Keratinocyte (primary cell): Measurements from ENCODE around the gene RASAL2. TPM values are rescaled to one million over a fixed set of nuclear protein-coding genes. Genes with fewer than 3 reads are reported as not detected.
A peak's percentile ranks its signal among the peaks of the same experiment; 100 is the strongest.

Experiments
- DNase-seq: peaks from one replicate; pipeline ENCODE4 v3.0.0-alpha.2; 2011; ENCODE audit warnings: low read depth, missing footprints, low spot score
- FAIRE-seq: peaks from 2 replicates; lab custom pipeline; 2011; peaks lifted over from hg19 to GRCh38; lab: Jason Lieb, UNC
- H2AFZ ChIP-seq: 2 replicates; pipeline ENCODE4 v1.6.0; 2012; ENCODE audit warnings: low read length, control low read depth, inconsistent platforms; ENCODE audit not compliant: control insufficient read depth
- H3K27ac ChIP-seq: 2 replicates; pipeline ENCODE4 v1.5.1; 2011; ENCODE audit warnings: low read length; ENCODE audit not compliant: control insufficient read depth, insufficient read depth
- H3K27me3 ChIP-seq: 3 replicates; pipeline ENCODE4 v1.6.0; 2011; ENCODE audit warnings: low read length; ENCODE audit not compliant: control insufficient read depth, insufficient read depth; ENCODE audit errors: extremely low read depth
- H3K36me3 ChIP-seq, 2 experiments: 2 replicates in 1 of 2; 3 replicates in 1 of 2; pipeline ENCODE4 v1.5.1; 2011; ENCODE audit warnings: low read length in 2 of 2, mild to moderate bottlenecking in 1 of 2; ENCODE audit not compliant: control insufficient read depth in 2 of 2, insufficient read depth in 2 of 2; ENCODE audit errors: extremely low read depth in 1 of 2
- H3K4me1 ChIP-seq: 3 replicates; pipeline ENCODE4 v1.5.1; 2011; ENCODE audit warnings: low read length; ENCODE audit not compliant: control insufficient read depth, insufficient read depth; ENCODE audit errors: extremely low read depth
- H3K4me2 ChIP-seq: 3 replicates; pipeline ENCODE4 v1.6.0; 2011; ENCODE audit warnings: low read depth, low read length; ENCODE audit not compliant: control insufficient read depth, insufficient read depth; ENCODE audit errors: extremely low read depth
- H3K4me3 ChIP-seq, 3 experiments: fragments of 200-600 bp in 1 of 3; sonication (generic) in 1 of 3; 2 replicates in 2 of 3; 3 replicates in 1 of 3; pipeline ENCODE4 v1.5.1; 2011 to 2016; ENCODE audit warnings: low read length in 3 of 3, mild to moderate bottlenecking in 3 of 3, control low read depth in 2 of 3, inconsistent platforms in 1 of 3, low read depth in 1 of 3, mixed read lengths in 1 of 3, mixed run types in 1 of 3, moderate library complexity in 1 of 3; ENCODE audit not compliant: control insufficient read depth in 2 of 3, insufficient read depth in 2 of 3; ENCODE audit errors: extremely low read depth in 1 of 3
- H3K79me2 ChIP-seq: 2 replicates; pipeline ENCODE4 v1.6.0; 2012; ENCODE audit warnings: low read length; ENCODE audit not compliant: control insufficient read depth, insufficient read depth
- H3K9ac ChIP-seq: 3 replicates; pipeline ENCODE4 v1.6.0; 2011; ENCODE audit warnings: low read length; ENCODE audit not compliant: control insufficient read depth, insufficient read depth; ENCODE audit errors: extremely low read depth
- H3K9me1 ChIP-seq: 3 replicates; pipeline ENCODE4 v1.6.0; 2011; ENCODE audit warnings: low read length; ENCODE audit not compliant: control insufficient read depth, insufficient read depth; ENCODE audit errors: extremely low read depth
- H3K9me3 ChIP-seq: 2 replicates; pipeline ENCODE4 v1.5.1; 2012; ENCODE audit warnings: low read depth, low read length; ENCODE audit not compliant: control insufficient read depth
- H4K20me1 ChIP-seq: 3 replicates; pipeline ENCODE4 v1.6.0; 2011; ENCODE audit warnings: low read length; ENCODE audit not compliant: control insufficient read depth, insufficient read depth; ENCODE audit errors: extremely low read depth
- CTCF ChIP-seq, 3 experiments: IDR thresholded peaks in 1 of 3; conservative IDR thresholded peaks in 1 of 3; optimal IDR thresholded peaks in 1 of 3; 2 replicates in 2 of 3; 3 replicates in 1 of 3; pipeline versions ENCODE3 to v1.5.1; 2011; ENCODE audit warnings: low read length in 3 of 3, mild to moderate bottlenecking in 3 of 3, moderate library complexity in 2 of 3, control low read depth in 1 of 3, inconsistent platforms in 1 of 3; ENCODE audit not compliant: insufficient read depth in 2 of 3; ENCODE audit errors: extremely low read depth in 1 of 3
- EZH2 ChIP-seq: IDR thresholded peaks from one replicate; pipeline ENCODE4 v1.6.1; 2012; ENCODE audit warnings: inconsistent platforms, mild to moderate bottlenecking, low read length, moderate library complexity
- dilution Hi-C: fragments of 300-500 bp; cut with MboI; formaldehyde crosslinking; loops from one replicate; pipeline ENCODE4 v1.7.0; 2020; ENCODE audit warnings: low sequenced_read_pairs; ENCODE audit not compliant: extremely low pct_ligation_motif_present
- polyA plus RNA-seq, 5 experiments: library from polyadenylated mRNA; depleted of rRNA in 3 of 5; stranded (reverse) in 3 of 5; stranded (forward) in 1 of 5; unstranded in 1 of 5; fragments of >200 nt; gene quantifications; 1 replicate in 1 of 5; 2 replicates in 3 of 5; 3 replicates in 1 of 5; pipeline versions ENCODE4 v1.2.1 to v1.2.3, GENCODE V29; 2011 to 2012; ENCODE audit warnings: missing spikeins in 2 of 5, low read depth in 1 of 5, low replicate concordance in 1 of 5

The RASAL2 gene
- polyA plus RNA-seq, 1 donor (not counting 4 experiments of a cell fraction or from before 2014, with no cell fraction given) = 27.2 TPM

GRCh38 chr1:178188306-178188705 is 94.4 kb downstream of the RASAL2 start:
- H3K4me3 ChIP-seq = no peak overlapping the region
- no peak for DNase-seq
- peaks cover 8% of the 10 kb centered on the region for H3K4me1 ChIP-seq
- H3K4me2 ChIP-seq = no peak overlapping the region
- H2AFZ ChIP-seq = no peak overlapping the region
- H3K36me3 ChIP-seq = no peaks in the 10 kb centered on the region
- no peak overlapping the region for H3K9ac ChIP-seq
- H3K79me2 ChIP-seq = peaks cover 81% of the 10 kb centered on the region
- dilution Hi-C loops = no loop called here
- H3K27me3 ChIP-seq = no peaks in the 10 kb centered on the region
- no peak for FAIRE-seq
- no peaks in the 10 kb centered on the region for H3K9me1 ChIP-seq
- no peak for TF ChIP-seq EZH2
- no peak for TF ChIP-seq CTCF (optimal IDR thresholded peaks at IDR 0.05 in 1 of 3, IDR thresholded peaks at IDR 0.05 in 1 of 3, conservative IDR thresholded peaks at IDR 0.05 in 1 of 3; ENCODE audit: extremely low read depth in 1 of 3, insufficient read depth in 2 of 3, low read length in 3 of 3)
- H3K9me3 ChIP-seq = no peaks in the 10 kb centered on the region
- no peaks in the 10 kb centered on the region for H4K20me1 ChIP-seq
- no peak overlapping the region for H3K27ac ChIP-seq

GRCh38 chr1:178189814-178190213 is 95.9 kb downstream of the RASAL2 start:
- peaks cover 81% of the 10 kb centered on the region for H3K79me2 ChIP-seq
- dilution Hi-C loops = no loop called here
- H3K4me3 ChIP-seq = no peak overlapping the region
- H3K36me3 ChIP-seq = no peaks in the 10 kb centered on the region
- H4K20me1 ChIP-seq = no peaks in the 10 kb centered on the region
- peak; percentile 32 for FAIRE-seq
- DNase-seq = no peak
- no peaks in the 10 kb centered on the region for H3K9me1 ChIP-seq
- no peak overlapping the region for H3K27ac ChIP-seq
- H3K4me1 ChIP-seq = peaks cover 8% of the 10 kb centered on the region
- TF ChIP-seq CTCF (optimal IDR thresholded peaks at IDR 0.05 in 1 of 3, IDR thresholded peaks at IDR 0.05 in 1 of 3, conservative IDR thresholded peaks at IDR 0.05 in 1 of 3; ENCODE audit: extremely low read depth in 1 of 3, insufficient read depth in 2 of 3, low read length in 3 of 3) (peak; percentile 48 to 83 (median 53)), EZH2 (no peak)
- H2AFZ ChIP-seq = no peak overlapping the region
- H3K27me3 ChIP-seq = no peaks in the 10 kb centered on the region
- no peaks in the 10 kb centered on the region for H3K9me3 ChIP-seq
- no peak overlapping the region for H3K4me2 ChIP-seq
- H3K9ac ChIP-seq = no peak overlapping the region
